ENCODE data around the gene POC5.
"Not testable (repeated sequence)": the region's sequence is repeated elsewhere in the genome, so short reads cannot be mapped to it uniquely, and the experiment has no call there.

Gene POC5

GRCh38 chr5:75717082-75717922 is at the start of gene POC5:
Gene POC5, minus strand, starts transcription at chr5:75717437. Its CDS starts 4,500 bp downstream, at chr5:75712937.
- DNase-seq = peak; percentile 90

- no peak for DNase-seq
Observed at GRCh38 chr5:75758116-75758515, 40.9 kb upstream of the POC5 start.

- no peak for DNase-seq
Observed at GRCh38 chr5:75756981-75757380, 39.7 kb upstream of the POC5 start.

- no peak for DNase-seq
Observed at GRCh38 chr5:75756211-75756610, 39.0 kb upstream of the POC5 start.

- no peak for DNase-seq
Observed at GRCh38 chr5:75753182-75753581, 35.9 kb upstream of the POC5 start.

- no peak for DNase-seq
Observed at GRCh38 chr5:75744355-75744754, 27.1 kb upstream of the POC5 start.

- no peak for DNase-seq
Observed at GRCh38 chr5:75736273-75736672, 19.0 kb upstream of the POC5 start.

GRCh38 chr5:75734913-75735789 is 17.9 kb upstream of the POC5 start:
- no peak for DNase-seq

- no peak for DNase-seq
Observed at GRCh38 chr5:75733767-75734166, 16.5 kb upstream of the POC5 start.

GRCh38 chr5:75731515-75731914 is 14.3 kb upstream of the POC5 start:
- DNase-seq = not testable (repeated sequence)

GRCh38 chr5:75729321-75729720 is 12.1 kb upstream of the POC5 start:
- no peak for DNase-seq

GRCh38 chr5:75727931-75728330 is 10.7 kb upstream of the POC5 start:
- no peak for DNase-seq

GRCh38 chr5:75726224-75726623 is 9.0 kb upstream of the POC5 start:
- DNase-seq = not testable (repeated sequence)

- DNase-seq = no peak
Observed at GRCh38 chr5:75723378-75723777, 6.1 kb upstream of the POC5 start.

- no peak for DNase-seq
Observed at GRCh38 chr5:75721573-75721972, 4.3 kb upstream of the POC5 start.

GRCh38 chr5:75720882-75721281 is 3.6 kb upstream of the POC5 start:
- DNase-seq = no peak

GRCh38 chr5:75716715-75717081 is 539 bp downstream of the POC5 start:
- no peak for DNase-seq

- DNase-seq = no peak
Observed at GRCh38 chr5:75712091-75712490, 5.1 kb downstream of the POC5 start.

GRCh38 chr5:75711151-75711550 is 6.1 kb downstream of the POC5 start:
- no peak for DNase-seq

- no peak for DNase-seq
Observed at GRCh38 chr5:75710637-75711036, 6.6 kb downstream of the POC5 start.

GRCh38 chr5:75707911-75708509 is 9.2 kb downstream of the POC5 start:
- DNase-seq = no peak

GRCh38 chr5:75706775-75707174 is 10.5 kb downstream of the POC5 start:
- DNase-seq = no peak

- DNase-seq = no peak
Observed at GRCh38 chr5:75706016-75706415, 11.2 kb downstream of the POC5 start.

GRCh38 chr5:75701856-75702255 is 15.4 kb downstream of the POC5 start:
- DNase-seq = no peak

Data from NCI-H2171 (cell line).